HPDE6-E6E7 (cell line): ENCODE data around the gene SWI5.
A peak's percentile ranks its signal among the peaks of the same experiment; 100 is the strongest.

Source experiments
- DNase-seq: peaks from one replicate; pipeline ENCODE4 v3.0.0; 2011; ENCODE audit warnings: missing footprints; ENCODE audit errors: extremely low spot score

The SWI5 gene

DNA sequence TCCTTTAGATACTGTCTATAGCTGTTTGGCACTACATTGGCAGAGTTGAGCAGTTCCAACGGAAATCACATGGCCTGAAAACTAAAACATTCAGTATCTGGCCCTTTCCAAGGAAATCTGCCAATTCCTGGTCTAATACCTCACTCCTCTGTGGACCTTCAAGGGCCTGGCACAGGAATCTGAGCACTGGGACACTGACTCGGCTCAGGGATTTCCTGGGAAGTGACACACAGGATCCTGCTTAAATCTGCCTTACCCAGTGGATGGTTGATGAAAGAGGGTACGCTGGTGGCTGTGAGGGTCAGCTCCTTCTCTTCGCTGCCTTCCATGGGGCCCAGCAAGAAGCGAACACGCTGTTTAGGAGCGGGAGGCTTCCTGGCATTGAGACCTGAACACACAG is 45.3 kb downstream of the SWI5 start:
- no peak for DNase-seq

- no peak for DNase-seq
Observed at GRCh38 chr9:128321879-128322403, 45.9 kb downstream of the SWI5 start.

- DNase-seq = peak; percentile 89
Observed at GRCh38 chr9:128322404-128323211, 46.5 kb downstream of the SWI5 start, which contains the start of the genes COQ4 and TRUB2. Gene COQ4 (plus strand): TSS chr9:128322839. CDS start chr9:128322859, 20 bp downstream. Gene TRUB2 (minus strand): TSS chr9:128322447. CDS start chr9:128322408, 39 bp downstream.

GRCh38 chr9:128323212-128323730 is 47.2 kb downstream of the SWI5 start:
- DNase-seq = no peak

DNA sequence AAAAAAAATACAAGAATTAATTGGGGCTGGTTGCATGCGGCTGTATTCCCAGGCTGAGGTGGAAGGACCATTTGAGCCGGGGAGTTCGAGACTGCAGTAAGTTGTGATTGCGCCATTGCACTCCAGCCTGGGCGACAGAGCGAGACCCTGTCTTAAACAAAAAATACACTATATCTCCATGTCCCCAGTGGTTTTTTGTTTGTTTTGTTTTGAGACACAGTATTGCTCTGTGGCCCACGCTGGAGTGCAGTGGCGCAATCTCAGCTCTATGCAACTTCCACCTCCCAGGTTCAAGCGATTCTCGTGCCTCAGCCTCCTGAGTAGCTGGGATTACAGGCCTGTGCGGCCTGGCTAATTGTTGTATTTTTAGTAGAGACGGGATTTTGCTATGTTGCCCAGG is 47.7 kb downstream of the SWI5 start:
- no peak for DNase-seq

DNA sequence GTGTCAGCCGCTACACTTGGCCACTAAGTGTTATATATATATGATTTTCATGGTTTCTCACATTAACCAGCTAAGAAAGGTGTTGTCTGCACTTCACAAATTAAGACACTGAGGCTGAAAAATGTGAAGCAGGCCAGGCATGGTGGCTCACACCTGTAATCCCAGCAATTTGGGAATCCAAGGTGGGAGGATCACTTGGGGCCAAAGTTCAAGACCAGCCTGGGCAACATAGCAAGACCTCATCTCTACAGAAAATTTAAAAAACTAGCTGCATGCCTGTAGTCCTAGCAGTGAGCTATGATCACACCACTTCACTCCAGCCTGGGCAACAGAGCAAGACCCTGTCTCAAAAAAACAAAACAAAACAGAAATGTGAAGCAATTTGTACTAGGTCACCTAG is 48.3 kb downstream of the SWI5 start:
- DNase-seq = no peak

- DNase-seq = no peak
Observed at GRCh38 chr9:128325629-128326028, 49.6 kb downstream of the SWI5 start.

DNA sequence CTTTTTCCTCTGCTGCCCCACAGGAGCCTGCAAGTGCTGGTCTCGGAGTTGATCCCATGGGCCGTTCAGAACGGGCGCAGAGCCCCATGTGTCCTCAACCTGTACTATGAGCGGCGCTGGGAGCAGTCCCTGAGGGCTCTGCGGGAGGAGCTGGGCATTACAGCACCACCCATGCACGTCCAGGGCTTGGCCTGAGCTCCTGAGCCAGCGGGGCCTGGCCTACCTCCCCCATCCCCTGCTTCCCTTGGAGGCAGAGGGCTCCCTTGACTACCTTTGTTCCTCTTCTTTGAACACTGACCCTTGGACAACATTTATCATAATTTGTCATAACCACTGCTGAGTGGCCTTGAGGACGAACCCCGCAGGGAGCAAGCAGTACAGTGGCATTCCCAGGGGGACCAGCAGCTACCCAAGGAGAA is 57.4 kb downstream of the SWI5 start:
- DNase-seq = no peak

DNA sequence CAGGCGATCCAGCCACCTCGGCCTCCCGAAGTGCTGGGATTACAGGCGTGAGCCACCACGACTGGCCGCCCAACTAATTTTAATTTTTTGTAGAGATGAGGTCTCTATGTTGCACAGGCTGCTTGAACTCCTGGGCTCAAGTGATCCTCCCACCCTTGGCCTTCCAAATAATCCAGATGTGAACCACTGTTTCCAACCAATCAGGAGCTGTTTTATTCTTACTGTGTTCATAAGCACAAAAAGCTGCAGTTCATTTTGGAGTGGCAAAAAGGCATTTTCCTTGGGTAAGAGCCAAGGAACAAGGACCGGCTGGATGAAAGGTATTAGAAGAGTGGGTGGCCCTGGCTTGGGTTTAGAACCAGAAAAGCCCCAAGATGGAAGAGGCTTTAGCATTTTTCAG is 59.1 kb downstream of the SWI5 start:
- DNase-seq = no peak

GRCh38 chr9:128335914-128336313 is 59.8 kb downstream of the SWI5 start:
- DNase-seq = no peak

DNA sequence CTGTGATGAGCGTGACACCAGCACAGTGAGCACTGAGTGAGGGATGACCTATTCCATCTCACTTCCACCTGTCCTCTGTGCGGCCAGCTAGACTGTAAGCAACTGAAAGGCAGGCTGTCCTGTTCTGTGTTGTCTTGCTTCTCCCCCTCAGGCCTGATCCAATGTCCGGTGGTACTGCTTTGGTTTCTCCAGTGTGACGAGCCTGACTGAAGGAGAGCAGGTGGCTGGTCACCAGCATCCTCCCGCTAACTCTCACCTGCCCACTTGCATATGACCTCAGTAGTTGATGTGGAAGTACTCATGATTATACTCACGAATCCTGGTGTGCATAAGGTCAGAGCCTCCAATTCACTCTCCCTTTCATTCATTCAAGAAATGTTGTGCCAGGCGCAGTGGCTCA is 61.9 kb downstream of the SWI5 start:
- no peak for DNase-seq
